B cell (primary cell): ENCODE results near the gene HPCAL4. TPM values are rescaled to one million over a fixed set of nuclear protein-coding genes. Genes with fewer than 3 reads are reported as not detected.

Experiments used
- ATAC-seq: fragments of 200-7000 bp; cut with Tn5 transposase; one replicate; pipeline ENCODE4 v1.10.0; 2021; ENCODE audit warnings: low read depth, mild to moderate bottlenecking, moderate number of reproducible peaks, moderate library complexity
- CTCF ChIA-PET: fragments of 350-600 bp; sonication (Branson Sonifier 250); formaldehyde crosslinking; loops from one replicate; lab custom pipeline; 2021; ENCODE audit warnings: antibody characterized with exemption, inconsistent platforms; lab: Charles Lee
- POLR2A ChIA-PET: fragments of 350-600 bp; sonication (Branson Sonifier 250); formaldehyde crosslinking; loops from one replicate; lab custom pipeline; 2021; ENCODE audit warnings: antibody characterized with exemption; lab: Charles Lee
- DNase-seq: peaks from one replicate; pipeline ENCODE4 v3.0.0; 2013
- H2AFZ ChIP-seq: 2 replicates; pipeline ENCODE4 v1.6.1; 2012; ENCODE audit warnings: mild to moderate bottlenecking, low read depth, low read length; ENCODE audit not compliant: insufficient read depth, poor library complexity, severe bottlenecking
- H3K27ac ChIP-seq, 2 donors: 1 replicate in 1 of 2; 2 replicates in 1 of 2; pipeline ENCODE4 v1.5.1; 2012 to 2013; ENCODE audit warnings: low read length in 2 of 2, mild to moderate bottlenecking in 2 of 2, moderate library complexity in 1 of 2
- H3K27me3 ChIP-seq, 4 experiments: fragments of 200-600 bp in 1 of 4; sonication (generic) in 1 of 4; replicated peaks in 1 of 4; 1 replicate in 2 of 4; 2 replicates in 2 of 4; pipeline versions ENCODE4 v1.6.1 to v1.7.0; 2013 to 2016; ENCODE audit warnings: low read length in 3 of 4, mild to moderate bottlenecking in 2 of 4, mixed read lengths in 1 of 4, moderate library complexity in 1 of 4; ENCODE audit not compliant: insufficient read depth in 4 of 4, control insufficient read depth in 3 of 4; ENCODE audit errors: control extremely low read depth in 1 of 4
- H3K36me3 ChIP-seq, 2 experiments: replicated peaks in 1 of 2; 1 replicate in 1 of 2; 2 replicates in 1 of 2; pipeline versions ENCODE4 v1.6.1 to v1.7.1; 2013; ENCODE audit warnings: low read length in 1 of 2; ENCODE audit not compliant: insufficient read depth in 2 of 2, control insufficient read depth in 1 of 2; ENCODE audit errors: control extremely low read depth in 1 of 2, extremely low read depth in 1 of 2
- H3K4me1 ChIP-seq, 2 donors: fragments of 200-600 bp in 1 of 2; sonication (generic) in 1 of 2; 1 replicate in 1 of 2; 2 replicates in 1 of 2; pipeline versions ENCODE4 v1.5.1 to v1.6.1; 2013 to 2017; ENCODE audit warnings: low read length in 2 of 2; ENCODE audit not compliant: control insufficient read depth in 2 of 2, insufficient read depth in 2 of 2
- H3K4me2 ChIP-seq: replicated peaks from 2 replicates; pipeline ENCODE3; 2012; ENCODE audit warnings: mild to moderate bottlenecking, low read depth, low read length; ENCODE audit not compliant: poor library complexity, severe bottlenecking
- H3K4me3 ChIP-seq, 5 experiments: fragments of 200-600 bp in 1 of 5; sonication (generic) in 1 of 5; 1 replicate in 3 of 5; 2 replicates in 2 of 5; pipeline versions ENCODE4 v1.5.1 to v1.7.0; 2011 to 2016; ENCODE audit warnings: low read length in 4 of 5, mild to moderate bottlenecking in 4 of 5, low read depth in 2 of 5, control low read depth in 1 of 5, moderate library complexity in 1 of 5; ENCODE audit not compliant: insufficient read depth in 1 of 5; ENCODE audit errors: control extremely low read depth in 1 of 5, extremely low read depth in 1 of 5
- H3K79me2 ChIP-seq: fragments of 200-600 bp; sonication (generic); one replicate; pipeline ENCODE4 v1.6.0; 2016; ENCODE audit warnings: low read length; ENCODE audit not compliant: control insufficient read depth, insufficient read depth
- H3K9ac ChIP-seq: fragments of 200-600 bp; sonication (generic); 2 replicates; pipeline ENCODE4 v1.6.1; 2017; ENCODE audit warnings: mild to moderate bottlenecking, low read length, moderate library complexity
- H3K9me3 ChIP-seq, 3 donors: one replicate each; pipeline versions ENCODE4 v1.6.1 to v1.7.1; 2013; ENCODE audit warnings: low read length in 2 of 3; ENCODE audit not compliant: control insufficient read depth in 2 of 3, insufficient read depth in 1 of 3; ENCODE audit errors: control extremely low read depth in 1 of 3
- H4K20me1 ChIP-seq: 2 replicates; pipeline ENCODE4 v1.6.0; 2012; ENCODE audit warnings: mild to moderate bottlenecking, low read length; ENCODE audit not compliant: insufficient read depth, control insufficient read depth, poor library complexity, severe bottlenecking
- H3K27ac Mint-ChIP-seq: one replicate; pipeline ENCODE4 v1.8.0; 2021; ENCODE audit warnings: mixed read lengths
- H3K27me3 Mint-ChIP-seq: one replicate; pipeline ENCODE4 v1.8.0; 2021; ENCODE audit warnings: mixed read lengths
- H3K4me1 Mint-ChIP-seq: one replicate; pipeline ENCODE4 v1.8.0; 2021; ENCODE audit warnings: mixed read lengths
- H3K4me3 Mint-ChIP-seq: one replicate; pipeline ENCODE4 v1.8.0; 2021; ENCODE audit warnings: mixed read lengths
- H3K9me3 Mint-ChIP-seq: one replicate; pipeline ENCODE4 v1.8.0; 2022; ENCODE audit warnings: mixed read lengths; ENCODE audit not compliant: insufficient read depth
- EZH2 ChIP-seq: IDR thresholded peaks from 2 replicates; pipeline ENCODE4 v1.6.1; 2012; ENCODE audit warnings: borderline replicate concordance, low read depth, mild to moderate bottlenecking, moderate library complexity, low read length; ENCODE audit not compliant: insufficient read depth, poor library complexity, severe bottlenecking
- WGBS: methylation state at CpG from one replicate; pipeline ENCODE4 v1.1.5; 2013; ENCODE audit warnings: missing lambda C conversion rate; ENCODE audit not compliant: insufficient coverage; 5-methylcytosine and 5-hydroxymethylcytosine counted together
- intact Hi-C: fragments of 100-400 bp; cut with micrococcal nuclease; formaldehyde crosslinking; loops from one replicate; pipeline ENCODE4 v1.10.0; 2022
- polyA plus RNA-seq: library from polyadenylated mRNA; depleted of rRNA; stranded (reverse); fragments of >200 nt; gene quantifications from 2 replicates; pipeline ENCODE4 v1.2.3, GENCODE V29; 2012
- total RNA-seq, 2 donors: library from RNA; stranded (reverse); fragments of 120-200 nt in 1 of 2; gene quantifications; 1 replicate in 1 of 2; 2 replicates in 1 of 2; pipeline versions ENCODE4 v1.2.3 to v1.2.4, GENCODE V29; 2013 to 2022
- TF ChIP-seq, protein P1 (sequence below): fragments of 200-600 bp; IDR thresholded peaks from one replicate; pipeline ENCODE4 v1.8.0; 2022; ENCODE audit warnings: antibody characterized with exemption, mild to moderate bottlenecking

HPCAL4 gene
- total and polyA plus RNA-seq, 2 donors (not counting 1 experiment from before 2014, with no cell fraction given) = not detected

DNA sequence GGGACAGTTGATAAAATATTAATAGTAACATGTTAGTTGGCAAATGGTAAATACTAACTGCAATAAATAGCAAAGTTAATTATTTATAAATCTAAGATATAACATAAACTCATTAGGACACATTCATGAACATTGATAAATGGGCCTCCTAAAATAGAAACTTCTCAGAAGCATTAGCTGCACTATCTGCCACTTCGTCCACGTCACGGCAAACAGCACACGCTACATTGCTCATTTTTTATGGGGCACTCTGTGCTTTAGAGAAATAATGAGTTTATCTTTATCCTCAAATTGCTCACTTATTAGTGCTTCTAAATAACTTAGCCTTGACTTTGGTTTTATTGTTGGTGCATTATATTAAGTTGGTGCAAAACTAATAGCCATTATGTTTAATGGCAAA is 16.3 kb upstream of the HPCAL4 start:
- Histone ChIP-seq H3K4me3 (no peak overlapping the region), H3K4me1 (no peaks in the 10 kb centered on the region), H3K36me3 (no peaks in the 10 kb centered on the region), H3K27ac (no peak overlapping the region), H3K79me2 (no peaks in the 10 kb centered on the region), H3K9me3 (no peaks in the 10 kb centered on the region), H3K9ac (no peak overlapping the region), H3K4me2 (no peak overlapping the region), H3K27me3 (peaks cover 0 to 3% (median 0%) of the 10 kb centered on the region in 4 experiments), H2AFZ (no peak overlapping the region), H4K20me1 (no peaks in the 10 kb centered on the region)
- CTCF ChIA-PET = no interaction called here
- TF ChIP-seq, protein P1, sequence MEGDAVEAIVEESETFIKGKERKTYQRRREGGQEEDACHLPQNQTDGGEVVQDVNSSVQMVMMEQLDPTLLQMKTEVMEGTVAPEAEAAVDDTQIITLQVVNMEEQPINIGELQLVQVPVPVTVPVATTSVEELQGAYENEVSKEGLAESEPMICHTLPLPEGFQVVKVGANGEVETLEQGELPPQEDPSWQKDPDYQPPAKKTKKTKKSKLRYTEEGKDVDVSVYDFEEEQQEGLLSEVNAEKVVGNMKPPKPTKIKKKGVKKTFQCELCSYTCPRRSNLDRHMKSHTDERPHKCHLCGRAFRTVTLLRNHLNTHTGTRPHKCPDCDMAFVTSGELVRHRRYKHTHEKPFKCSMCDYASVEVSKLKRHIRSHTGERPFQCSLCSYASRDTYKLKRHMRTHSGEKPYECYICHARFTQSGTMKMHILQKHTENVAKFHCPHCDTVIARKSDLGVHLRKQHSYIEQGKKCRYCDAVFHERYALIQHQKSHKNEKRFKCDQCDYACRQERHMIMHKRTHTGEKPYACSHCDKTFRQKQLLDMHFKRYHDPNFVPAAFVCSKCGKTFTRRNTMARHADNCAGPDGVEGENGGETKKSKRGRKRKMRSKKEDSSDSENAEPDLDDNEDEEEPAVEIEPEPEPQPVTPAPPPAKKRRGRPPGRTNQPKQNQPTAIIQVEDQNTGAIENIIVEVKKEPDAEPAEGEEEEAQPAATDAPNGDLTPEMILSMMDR = no peak
- TF ChIP-seq EZH2 = no peak
- Mint-ChIP-seq H3K4me3 (no peak overlapping the region), H3K27ac (no peak overlapping the region), H3K9me3 (no peaks in the 10 kb centered on the region), H3K27me3 (peaks cover 18% of the 10 kb centered on the region), H3K4me1 (no peaks in the 10 kb centered on the region)
- WGBS = no CpG with 5 or more reads among the region's 4 CpGs
- POLR2A ChIA-PET = no interaction called here
- intact Hi-C loops = no loop called here
- DNase-seq (no peak), ATAC-seq (no peak)

DNA sequence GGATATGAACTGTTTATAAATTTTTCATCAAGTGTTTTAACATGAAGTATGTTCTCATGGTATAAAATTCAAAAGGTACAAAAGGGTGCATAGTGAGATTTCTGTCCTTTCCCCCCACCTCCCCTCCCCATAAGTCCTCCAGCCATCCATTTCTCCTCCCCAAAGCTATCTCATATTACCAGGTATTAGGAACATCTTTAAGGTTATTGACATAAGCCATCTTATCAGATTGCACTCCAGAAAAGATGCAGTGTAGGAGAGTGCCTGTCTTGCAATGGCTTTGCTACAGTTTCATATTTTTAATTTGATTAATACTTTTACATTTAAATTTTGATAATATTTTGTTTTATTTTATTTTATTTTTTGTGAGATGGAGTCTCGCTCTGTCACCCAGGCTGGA is 13.5 kb upstream of the HPCAL4 start:
- Histone ChIP-seq H4K20me1 (no peaks in the 10 kb centered on the region), H3K9ac (no peak overlapping the region), H3K27me3 (peaks cover 0 to 5% (median 0%) of the 10 kb centered on the region in 4 experiments), H3K4me1 (no peaks in the 10 kb centered on the region), H3K4me2 (no peak overlapping the region), H3K27ac (no peak overlapping the region), H3K9me3 (no peaks in the 10 kb centered on the region), H3K4me3 (no peak overlapping the region), H3K79me2 (no peaks in the 10 kb centered on the region), H3K36me3 (no peaks in the 10 kb centered on the region), H2AFZ (no peak overlapping the region)
- H3K27ac Mint-ChIP-seq = no peak overlapping the region
- H3K9me3 Mint-ChIP-seq = no peaks in the 10 kb centered on the region
- H3K27me3 Mint-ChIP-seq = peaks cover 18% of the 10 kb centered on the region
- 100% methylated on average over 1 of the region's 1 CpG for WGBS
- DNase-seq (no peak), ATAC-seq (no peak)
- intact Hi-C loops = no loop called here
- CTCF ChIA-PET = no interaction called here
- POLR2A ChIA-PET = no interaction called here
- H3K4me3 Mint-ChIP-seq = no peak overlapping the region
- H3K4me1 Mint-ChIP-seq = no peaks in the 10 kb centered on the region
- TF ChIP-seq, protein P1 = no peak
- TF ChIP-seq EZH2 = no peak
